Ishikawa (cell line): ENCODE results near the gene VANGL2.

Source experiments
- CREB1 ChIP-seq: IDR thresholded peaks from 2 replicates; pipeline ENCODE4 v1.6.1; 2012; ENCODE audit warnings: low read depth
- EGR1 ChIP-seq: IDR thresholded peaks from 2 replicates; pipeline ENCODE4 v1.6.1; 2012
- EP300 ChIP-seq: IDR thresholded peaks from 2 replicates; pipeline ENCODE4 v1.6.1; 2012; ENCODE audit warnings: borderline replicate concordance
- FOXM1 ChIP-seq: IDR thresholded peaks from 2 replicates; pipeline ENCODE4 v1.6.1; 2012; ENCODE audit warnings: low read depth, borderline replicate concordance
- MAX ChIP-seq: IDR thresholded peaks from 2 replicates; pipeline ENCODE4 v1.6.1; 2012
- NFIC ChIP-seq: IDR thresholded peaks from 2 replicates; pipeline ENCODE4 v1.6.1; 2012
- RAD21 ChIP-seq: IDR thresholded peaks from 2 replicates; pipeline ENCODE4 v1.6.1; 2012; ENCODE audit warnings: low read depth
- TAF1 ChIP-seq: IDR thresholded peaks from 2 replicates; pipeline ENCODE4 v1.6.1; 2012; ENCODE audit warnings: low read depth, mild to moderate bottlenecking
- TCF12 ChIP-seq: IDR thresholded peaks from 2 replicates; pipeline ENCODE4 v1.6.1; 2012; ENCODE audit warnings: low read depth
- ZBTB7A ChIP-seq: IDR thresholded peaks from 2 replicates; pipeline ENCODE4 v1.6.1; 2012; ENCODE audit warnings: low read depth

DNA sequence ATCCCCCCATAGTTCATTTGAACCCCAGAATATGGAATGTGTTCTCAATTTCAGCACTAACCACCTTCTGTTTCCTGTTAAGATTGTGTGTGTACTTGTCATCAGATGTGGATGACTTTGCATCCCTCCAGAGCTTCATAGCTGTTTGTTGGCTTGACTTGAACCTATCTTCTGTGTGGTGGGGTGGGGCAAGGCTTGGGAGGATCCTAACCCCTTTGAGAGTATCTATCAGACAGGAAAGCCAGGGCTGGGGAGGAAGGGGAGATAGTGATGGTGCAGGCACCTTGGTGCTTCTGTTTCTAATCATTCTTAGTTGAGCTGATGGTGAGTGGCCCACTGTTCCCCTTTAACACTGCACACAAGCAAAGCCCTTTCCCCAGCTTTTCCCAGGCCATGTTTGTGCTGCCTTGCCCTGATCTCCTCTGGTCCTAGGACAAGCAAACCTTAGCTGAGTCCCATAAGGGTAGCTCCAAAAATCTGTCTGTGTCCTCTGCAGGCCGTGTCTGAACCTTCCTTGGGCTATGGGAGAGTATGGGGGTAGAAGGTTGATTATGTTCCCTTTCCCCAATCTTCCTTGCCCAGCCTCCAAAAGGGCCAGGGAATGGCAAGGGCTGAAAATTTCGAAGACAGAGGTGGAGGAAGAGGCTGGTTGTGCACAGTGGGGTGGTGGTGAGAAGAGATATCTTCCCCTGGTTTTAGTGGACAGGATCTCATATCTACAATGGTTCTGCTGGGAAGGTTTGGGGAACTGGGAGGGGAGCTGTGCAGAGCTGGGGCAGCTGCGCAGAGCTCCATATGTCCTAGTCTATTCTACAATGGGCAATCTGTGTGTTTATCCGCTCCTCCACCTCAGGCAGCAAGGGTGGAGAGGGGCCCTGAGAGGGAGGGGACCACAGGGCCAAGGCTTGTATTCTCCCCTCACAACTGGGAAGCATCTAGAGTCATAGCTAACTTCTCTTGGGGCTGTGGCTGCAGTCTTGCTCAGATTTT lies 32.1 kb upstream of the VANGL2 start:
- no peak for TF ChIP-seq EP300
- no peak for TF ChIP-seq EGR1
- no peak for TF ChIP-seq FOXM1
- TF ChIP-seq NFIC, result no peak
- TF ChIP-seq TAF1, result no peak
- TF ChIP-seq MAX, result no peak
- no peak for TF ChIP-seq CREB1
- TF ChIP-seq TCF12, result no peak
- TF ChIP-seq ZBTB7A, result no peak
- TF ChIP-seq RAD21, result no peak
